PC-3 (cell line): Measurements from ENCODE around the gene NUDT22.

Experiments used
- EZH2 ChIP-seq: fragments of 300-600 bp; sonication (generic); IDR thresholded peaks from one replicate; pipeline ENCODE4 v1.6.1; 2017; ENCODE audit warnings: antibody characterized with exemption, mild to moderate bottlenecking, low read length; ENCODE audit not compliant: unreplicated experiment
- EZH2phosphoT487 ChIP-seq: fragments of 300-600 bp; sonication (generic); IDR thresholded peaks from 2 replicates; pipeline ENCODE4 v1.6.1; 2018; ENCODE audit warnings: mild to moderate bottlenecking, antibody characterized with exemption, low read length, borderline replicate concordance
- TF ChIP-seq, protein P1 (sequence below): fragments of 300-600 bp; sonication (generic); conservative IDR thresholded peaks from 2 replicates; pipeline ENCODE4 v1.5.1; 2017; ENCODE audit warnings: antibody characterized with exemption, low read depth, mild to moderate bottlenecking, low read length

DNA sequence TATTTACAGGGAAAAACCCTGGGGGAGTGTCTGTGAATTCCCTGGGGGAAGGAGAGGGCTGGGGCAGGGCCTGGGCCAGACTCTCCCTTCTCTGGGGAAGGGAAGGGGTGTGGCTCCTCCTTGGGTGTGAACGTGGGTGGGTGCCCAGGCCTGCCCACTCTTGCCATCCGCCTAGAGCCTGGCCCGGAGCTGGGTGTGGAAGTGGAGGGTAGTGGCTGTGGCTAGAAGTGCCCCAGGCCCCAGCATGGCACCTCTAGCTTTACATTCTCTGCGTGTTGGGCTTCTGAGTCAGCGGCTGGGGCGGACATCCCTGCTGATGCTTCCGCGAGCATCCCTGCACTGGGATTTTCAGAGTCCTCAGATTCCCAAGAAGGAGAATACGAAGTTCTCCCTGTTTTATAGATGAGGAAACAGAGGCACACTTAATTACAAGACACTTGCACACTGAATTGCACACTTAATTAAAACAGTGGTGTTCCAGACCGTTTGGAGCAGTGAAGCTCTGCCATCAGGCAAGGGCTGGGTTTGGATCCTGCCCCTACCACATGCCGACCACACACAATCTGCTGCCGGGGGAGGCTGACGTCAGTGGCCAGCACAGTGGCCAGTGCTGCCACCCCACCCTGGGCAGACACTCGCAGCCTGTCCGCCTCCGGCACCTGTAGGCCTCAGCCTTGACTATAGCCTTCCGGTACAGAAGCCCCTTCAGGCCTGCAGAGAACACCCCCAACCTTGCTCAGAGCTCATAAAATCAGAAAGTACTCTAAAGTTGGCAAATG, 50.8 kb downstream of the NUDT22 start:
- TF ChIP-seq, protein P1, sequence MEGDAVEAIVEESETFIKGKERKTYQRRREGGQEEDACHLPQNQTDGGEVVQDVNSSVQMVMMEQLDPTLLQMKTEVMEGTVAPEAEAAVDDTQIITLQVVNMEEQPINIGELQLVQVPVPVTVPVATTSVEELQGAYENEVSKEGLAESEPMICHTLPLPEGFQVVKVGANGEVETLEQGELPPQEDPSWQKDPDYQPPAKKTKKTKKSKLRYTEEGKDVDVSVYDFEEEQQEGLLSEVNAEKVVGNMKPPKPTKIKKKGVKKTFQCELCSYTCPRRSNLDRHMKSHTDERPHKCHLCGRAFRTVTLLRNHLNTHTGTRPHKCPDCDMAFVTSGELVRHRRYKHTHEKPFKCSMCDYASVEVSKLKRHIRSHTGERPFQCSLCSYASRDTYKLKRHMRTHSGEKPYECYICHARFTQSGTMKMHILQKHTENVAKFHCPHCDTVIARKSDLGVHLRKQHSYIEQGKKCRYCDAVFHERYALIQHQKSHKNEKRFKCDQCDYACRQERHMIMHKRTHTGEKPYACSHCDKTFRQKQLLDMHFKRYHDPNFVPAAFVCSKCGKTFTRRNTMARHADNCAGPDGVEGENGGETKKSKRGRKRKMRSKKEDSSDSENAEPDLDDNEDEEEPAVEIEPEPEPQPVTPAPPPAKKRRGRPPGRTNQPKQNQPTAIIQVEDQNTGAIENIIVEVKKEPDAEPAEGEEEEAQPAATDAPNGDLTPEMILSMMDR: no peak
- TF ChIP-seq EZH2phosphoT487: no peak
- TF ChIP-seq EZH2: no peak
